Raji (cell line): Measurements from ENCODE around the gene UBE2M.

ENCODE experiments used
- POLR2A ChIP-seq: IDR thresholded peaks from 2 replicates; pipeline ENCODE4 v1.6.1; 2011; ENCODE audit warnings: low read depth, low read length, control low read depth; ENCODE audit not compliant: insufficient read depth

UBE2M gene

DNA sequence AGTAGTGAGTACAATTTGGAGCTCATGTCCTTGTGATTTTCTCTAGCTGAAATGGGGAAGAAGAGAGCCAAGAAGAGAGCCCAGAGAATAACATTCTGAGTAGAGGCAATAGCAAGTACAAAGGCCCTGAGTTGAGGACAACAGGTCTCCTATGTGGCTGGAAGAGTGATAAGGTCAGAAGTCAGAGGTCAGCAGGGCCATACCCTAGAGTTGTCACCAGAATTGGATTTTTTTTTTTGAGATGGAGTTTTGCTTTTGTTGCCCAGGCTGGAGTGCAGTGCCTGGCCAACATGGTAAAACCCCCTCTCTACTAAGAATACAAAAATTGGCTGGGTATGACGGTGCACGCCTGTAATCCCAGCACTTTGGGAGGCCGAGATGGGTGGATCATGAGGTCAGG, 22.6 kb downstream of the UBE2M start:
- no peak for TF ChIP-seq POLR2A

DNA sequence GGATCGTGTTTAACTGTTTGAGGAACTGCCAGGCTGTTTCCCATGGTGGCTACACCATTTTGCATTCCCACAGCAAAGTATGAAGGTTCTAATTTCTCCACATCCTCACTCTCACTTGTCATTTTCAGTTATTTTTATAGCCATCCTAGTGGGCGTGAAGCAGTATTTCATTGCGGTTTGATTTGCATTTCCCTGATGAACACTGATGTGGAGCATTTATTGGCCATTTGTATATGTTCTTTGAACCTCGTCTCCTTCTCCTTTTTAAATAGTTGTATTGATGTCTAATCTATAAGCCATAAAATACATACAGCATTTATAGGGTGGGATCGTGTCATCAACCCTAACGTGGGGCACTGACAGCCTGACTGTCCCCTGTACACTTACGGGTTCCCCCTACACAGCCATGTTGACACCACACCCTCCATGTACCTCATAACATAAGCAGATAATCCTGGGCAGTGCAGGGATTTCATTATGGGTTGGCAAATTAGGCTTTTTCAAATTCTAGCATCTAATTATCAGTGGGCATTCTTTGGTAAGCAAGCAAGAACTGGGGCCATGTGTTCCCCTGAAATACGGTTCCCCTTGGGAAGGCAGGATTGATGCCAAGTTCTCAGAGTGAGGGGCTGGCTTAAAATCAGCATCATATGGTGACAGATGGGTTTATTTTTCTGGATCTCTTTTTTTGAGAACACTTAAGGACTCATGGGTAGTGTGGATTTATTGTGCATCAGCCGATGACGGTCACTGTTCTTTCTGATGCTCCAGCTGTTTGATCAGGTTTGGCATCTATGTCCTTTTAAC, 27.2 kb downstream of the UBE2M start:
- TF ChIP-seq POLR2A, result no peak

DNA sequence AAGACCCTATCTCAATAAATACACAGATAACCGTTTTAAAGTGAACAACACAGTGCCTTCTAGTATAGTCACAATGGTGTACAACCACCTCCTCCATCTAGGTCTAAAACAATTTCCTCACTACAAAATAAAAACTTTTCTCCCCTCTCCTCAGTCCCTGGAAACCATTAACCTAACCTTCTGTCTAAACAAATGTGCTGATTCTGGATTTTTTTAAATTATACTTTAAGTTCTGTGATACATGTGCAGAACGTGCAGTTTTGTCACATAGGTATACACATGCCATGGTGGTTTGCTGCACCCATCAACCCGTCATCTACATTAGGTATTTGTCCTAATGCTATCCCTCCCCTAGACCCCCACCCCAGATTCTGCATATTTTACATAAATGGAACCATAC, 29.0 kb downstream of the UBE2M start:
- no peak for TF ChIP-seq POLR2A

DNA sequence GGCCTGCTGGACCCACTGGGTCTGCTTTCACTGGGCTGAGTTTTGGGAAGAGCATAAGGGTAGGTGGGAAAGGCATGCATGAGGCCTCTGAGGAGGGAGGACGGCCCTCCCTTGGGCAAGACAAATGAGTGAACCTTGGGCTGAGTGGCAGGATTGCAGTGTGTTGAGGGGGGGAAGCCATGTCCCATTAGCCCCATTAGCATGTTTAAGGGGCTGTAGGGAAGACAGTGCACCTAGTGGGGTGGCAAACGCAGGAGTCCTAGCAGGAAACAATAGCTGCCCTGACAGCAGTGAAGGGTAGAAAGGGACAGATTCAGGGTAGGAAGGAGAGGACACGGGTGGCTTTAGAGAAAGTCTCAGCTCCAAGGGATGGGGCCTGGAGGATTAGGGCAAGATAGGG, 35.7 kb downstream of the UBE2M start:
- no peak for TF ChIP-seq POLR2A

DNA sequence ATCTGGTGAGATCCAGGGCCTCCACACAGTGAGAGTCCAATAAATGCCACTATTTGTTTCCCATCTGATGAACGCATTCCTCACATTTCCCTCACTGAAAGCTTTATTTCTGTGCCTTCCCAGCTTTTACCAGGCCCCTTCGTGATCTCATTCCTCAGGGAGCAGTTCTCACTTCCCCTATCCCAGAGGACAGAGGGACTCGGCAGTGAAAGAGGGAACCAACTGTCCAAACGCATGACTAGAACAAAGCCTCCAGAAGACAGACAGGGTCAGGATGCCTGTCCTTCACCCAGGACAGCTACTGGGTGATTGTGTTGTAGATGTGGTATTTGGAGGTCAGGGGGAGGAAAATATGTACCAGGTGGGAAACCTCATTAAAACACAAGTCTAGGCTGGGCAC, 36.8 kb downstream of the UBE2M start:
- no peak for TF ChIP-seq POLR2A

DNA sequence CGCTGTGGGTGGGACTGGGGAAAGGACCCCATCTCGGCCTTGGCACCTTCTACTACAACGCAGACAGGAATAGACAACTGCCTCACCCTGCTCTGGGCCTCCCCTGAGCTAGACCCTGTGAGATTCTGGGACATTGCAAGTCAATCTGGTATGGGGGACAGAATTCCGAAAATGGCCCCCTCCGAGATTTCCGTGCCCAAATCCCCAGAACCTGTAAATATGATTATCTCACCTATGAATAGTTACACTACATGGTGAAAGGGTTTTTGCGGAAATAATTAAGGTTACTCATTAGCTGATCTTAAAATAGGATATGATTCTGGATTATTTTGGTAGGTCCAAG, 38.2 kb downstream of the UBE2M start:
- TF ChIP-seq POLR2A, result no peak

DNA sequence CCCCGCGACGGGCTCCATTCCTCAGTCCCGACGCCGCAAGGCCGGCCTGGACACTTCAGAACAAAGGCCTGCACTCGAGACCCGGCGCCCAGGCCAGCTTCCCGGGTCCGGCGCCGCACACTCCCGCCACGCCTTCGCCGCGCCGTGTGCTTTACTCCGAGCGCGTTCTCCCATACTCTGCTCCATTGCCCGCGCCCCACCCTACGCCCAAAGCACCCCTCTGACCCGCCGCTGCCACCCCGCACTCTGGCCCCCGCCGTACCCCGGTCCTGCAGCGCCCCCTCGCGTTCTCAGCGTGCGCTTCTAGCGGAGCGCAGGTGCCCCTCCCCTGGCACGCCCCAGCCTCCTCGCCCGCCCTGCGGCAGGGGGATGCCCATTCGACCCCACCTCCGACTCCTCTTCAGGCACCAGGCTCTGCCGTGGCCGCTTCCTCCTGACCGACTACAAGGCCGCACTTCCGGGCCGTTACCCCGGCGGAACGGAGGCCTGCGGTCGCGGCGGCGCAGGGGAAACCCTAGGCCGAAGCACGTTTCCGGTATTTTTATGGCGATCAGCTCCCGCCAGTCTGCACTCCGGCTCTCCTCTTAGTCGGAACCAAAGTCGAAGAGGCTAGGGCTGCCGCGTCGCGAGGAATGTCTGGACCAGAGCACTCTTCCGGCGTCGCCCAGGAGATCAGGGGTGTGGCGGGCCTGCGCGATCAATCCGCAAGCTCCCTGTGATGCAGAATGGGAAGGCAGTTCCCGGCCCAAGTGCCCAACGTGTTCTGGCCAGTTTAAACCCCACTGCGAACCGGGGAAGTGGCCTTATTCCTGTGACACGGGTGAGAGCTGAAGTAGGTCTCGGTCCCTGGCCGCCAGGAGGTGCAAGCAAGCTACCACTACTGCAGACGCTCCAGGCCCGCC, 38.8 kb downstream of the UBE2M start, which contains the start of gene ZBTB45:
Gene ZBTB45 (minus strand): TSS at position 456 of the 902 bp plus-strand sequence. CDS start 2,137 bp downstream, outside the sequence.
- peak; percentile 91 for TF ChIP-seq POLR2A

DNA sequence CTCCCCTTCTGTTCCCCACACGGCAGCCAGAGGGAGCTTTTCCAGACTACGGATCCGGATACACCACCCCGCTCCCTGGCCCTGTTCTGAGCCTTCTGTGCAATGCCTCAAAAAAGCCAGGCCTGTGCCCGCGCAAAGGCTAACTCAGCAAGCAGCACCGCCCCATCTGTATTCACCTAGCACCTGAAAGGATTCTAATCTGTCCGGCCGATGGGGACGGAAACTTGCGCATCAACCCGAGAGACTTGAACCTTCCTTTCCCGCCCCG, 39.4 kb downstream of the UBE2M start:
- TF ChIP-seq POLR2A, result no peak

DNA sequence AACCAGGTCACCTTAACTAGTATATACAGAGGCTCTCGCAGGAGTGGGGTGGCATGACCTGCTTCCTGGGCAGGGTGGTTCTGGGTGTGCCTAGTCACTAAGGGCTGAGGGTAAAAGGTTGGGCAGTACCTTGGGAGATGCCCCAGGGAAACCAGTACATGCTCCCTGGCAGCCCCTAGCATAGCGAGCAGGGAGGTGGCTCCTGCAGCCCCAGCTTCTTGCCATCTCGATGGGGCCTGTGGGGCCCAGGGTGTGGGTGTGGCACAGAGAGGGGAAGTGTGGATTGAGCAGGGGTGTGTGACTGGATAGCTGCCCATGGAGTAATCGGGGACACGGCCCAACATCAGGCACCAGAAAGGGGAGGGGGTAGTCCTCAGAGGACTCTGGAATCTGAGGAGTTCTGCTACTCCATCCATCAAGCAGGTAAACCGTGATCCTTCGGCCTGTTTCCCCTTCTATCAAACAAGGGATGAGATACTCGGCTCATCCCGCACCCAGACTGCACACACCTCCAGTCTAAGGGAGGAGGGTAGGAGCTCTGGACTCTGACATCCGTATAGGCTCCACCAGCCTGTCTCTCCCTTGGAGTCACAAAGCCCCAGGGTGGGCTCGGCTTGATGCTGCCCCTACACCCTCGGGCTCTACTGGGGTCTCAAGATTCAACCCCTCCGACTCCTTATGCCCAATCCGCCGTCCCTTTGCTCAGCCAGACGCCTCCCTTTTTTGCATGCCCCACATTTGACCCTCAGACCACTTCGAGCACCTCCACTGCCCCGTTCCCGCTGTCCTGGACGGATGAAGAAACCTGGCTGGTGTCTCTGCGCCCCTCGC, 39.9 kb downstream of the UBE2M start:
- peak; percentile 49; the same call in 1 of the 2 replicates for TF ChIP-seq POLR2A

DNA sequence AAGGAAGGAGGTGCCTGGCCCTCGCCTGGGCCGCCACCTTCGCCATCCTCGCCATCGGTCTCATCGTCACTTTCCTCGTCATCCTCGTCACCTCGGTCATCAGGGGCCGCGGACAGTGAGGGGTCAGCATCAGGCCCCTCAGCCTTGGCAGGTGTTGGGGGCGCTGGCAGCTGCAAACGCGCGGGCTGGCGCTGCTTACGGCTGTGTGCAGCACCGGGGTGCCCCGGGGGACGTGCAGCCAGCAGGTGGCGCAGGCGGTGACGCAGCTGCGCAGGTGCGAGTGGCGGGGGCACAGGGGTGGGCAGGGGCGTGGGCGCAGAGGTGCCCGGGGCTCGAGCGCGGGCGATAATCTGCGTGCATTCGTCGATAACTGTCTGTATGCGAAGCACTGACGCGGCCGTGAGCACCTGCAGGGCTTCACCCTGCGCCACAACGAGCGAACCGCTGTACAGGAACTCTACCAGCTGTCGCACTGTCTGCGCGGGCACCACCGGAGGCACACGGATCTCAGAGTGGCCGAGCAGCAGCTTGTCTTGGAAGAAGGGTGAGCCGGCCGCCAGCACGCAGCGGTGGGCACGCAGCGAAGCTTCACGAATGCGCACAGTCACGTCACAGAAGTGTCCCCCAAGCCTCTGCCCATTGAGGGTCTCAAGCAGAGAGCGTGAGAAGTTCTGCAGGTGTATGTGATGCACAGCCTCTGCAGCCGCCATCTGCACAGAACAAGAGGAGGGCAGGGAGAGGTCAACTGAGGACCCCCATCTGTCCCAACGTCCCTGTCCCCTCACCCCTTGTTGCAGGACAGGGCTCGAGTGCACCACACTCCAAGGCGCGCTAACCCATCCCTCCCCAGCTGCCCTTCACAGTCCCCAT, 41.2 kb downstream of the UBE2M start:
- peak; percentile 28; the same call in 1 of the 2 replicates for TF ChIP-seq POLR2A

DNA sequence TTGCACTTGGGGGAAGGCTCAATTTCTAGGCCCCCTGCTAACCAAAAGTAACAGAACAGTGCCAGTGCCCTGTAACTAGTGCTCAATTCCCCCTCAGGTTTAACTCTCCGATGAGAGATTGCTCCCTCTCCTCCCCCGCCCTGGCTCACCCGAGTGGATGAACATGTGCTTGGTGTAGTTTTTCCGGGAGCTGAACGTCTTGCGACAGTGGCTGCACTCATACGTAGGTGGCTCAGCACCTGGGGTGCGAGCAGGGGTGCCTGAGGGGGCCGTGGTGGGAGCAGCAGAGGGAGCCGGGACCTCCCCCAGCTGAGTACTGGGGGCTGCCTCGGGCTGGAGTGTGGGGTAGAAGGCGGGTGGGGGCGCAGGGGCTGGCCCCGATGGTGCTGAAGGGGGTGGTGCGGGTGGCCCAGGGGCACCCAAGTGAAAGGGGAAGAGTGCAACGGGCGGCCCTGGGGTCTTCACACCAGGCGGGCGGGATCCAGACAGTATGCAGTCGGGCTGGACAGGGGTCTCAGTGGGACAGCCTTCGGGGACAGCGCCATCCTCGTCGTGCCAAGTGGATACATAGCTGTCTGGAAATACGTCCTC, 42.1 kb downstream of the UBE2M start:
- TF ChIP-seq POLR2A, result no peak

DNA sequence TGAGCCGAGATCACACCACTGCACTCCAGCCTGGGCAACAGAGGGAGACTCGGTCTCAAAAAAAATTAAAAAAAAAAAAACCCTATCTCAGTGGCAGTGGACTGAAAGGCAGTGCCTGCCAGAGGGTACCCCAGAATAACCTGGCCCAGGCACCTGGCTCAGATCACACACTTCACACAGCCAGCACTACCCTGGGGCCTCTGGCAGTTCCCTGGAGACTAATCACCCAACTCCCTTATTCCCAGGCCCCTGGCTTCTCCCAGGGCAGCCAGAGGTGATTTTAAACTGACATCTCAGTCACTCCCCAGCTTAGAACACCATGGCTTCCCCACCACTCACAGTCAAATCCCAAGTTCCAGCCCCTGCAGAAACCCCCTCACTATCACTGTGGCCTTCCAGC, 43.2 kb downstream of the UBE2M start:
- TF ChIP-seq POLR2A, result no peak

DNA sequence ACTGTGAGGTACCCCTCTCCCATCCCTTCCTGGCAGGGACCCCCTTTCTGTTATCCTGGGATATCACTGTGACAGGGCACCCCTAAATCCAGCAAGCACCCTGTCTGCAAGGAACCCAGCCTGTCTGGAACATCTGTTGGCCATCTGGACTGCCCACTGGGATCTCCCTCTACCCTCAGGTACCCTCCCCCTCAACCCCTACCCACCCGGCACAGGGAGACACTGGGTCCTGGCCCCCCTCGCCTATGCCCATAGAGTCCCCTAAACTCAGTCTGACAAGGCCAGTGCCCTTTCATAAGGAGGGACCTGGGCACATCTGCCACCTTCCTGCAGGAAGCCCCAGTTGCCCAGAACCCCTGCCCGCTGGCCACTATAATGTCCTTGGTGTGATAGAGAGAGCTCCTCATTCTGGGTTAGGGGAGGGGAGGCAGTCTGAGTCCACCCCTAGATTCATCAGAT, 43.8 kb downstream of the UBE2M start:
- TF ChIP-seq POLR2A, result no peak
